ENCODE data around the gene PTPRO. TPM values are rescaled to one million over a fixed set of nuclear protein-coding genes. Genes with fewer than 3 reads are reported as not detected.

PTPRO gene
- total RNA-seq, 1 experiment from 2014 or later: not detected

DNA sequence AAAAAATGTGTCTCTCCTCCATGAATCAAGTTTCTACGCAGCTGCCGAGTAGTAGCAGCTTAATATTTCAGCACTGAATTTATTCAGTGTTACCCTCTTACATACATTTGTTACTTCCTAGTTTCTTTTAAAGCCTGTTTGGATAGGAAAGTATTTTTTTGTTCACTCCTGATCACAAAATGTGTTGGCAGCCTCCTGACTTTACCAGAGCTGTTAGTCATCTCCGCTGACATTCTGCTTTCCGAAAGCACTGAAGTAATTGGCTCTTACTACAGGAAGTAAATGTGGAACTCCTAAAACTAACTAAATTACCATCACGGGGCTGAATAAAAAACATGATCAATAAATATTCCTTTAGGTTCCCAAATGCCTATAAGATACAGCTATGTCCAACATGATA is 241.4 kb downstream of the PTPRO start:
- Histone ChIP-seq H3K4me2 (ENCODE audit: low read length) (no peak overlapping the region), H3K9me3 (ENCODE audit: low read length) (no peaks in the 10 kb centered on the region), H2AFZ (ENCODE audit: low read length) (no peak overlapping the region), H3K27me3 (ENCODE audit: low read length) (no peaks in the 10 kb centered on the region), H3K4me1 (ENCODE audit: insufficient read depth, low read length) (peaks cover 3% of the 10 kb centered on the region; the same call in 1 of the 2 replicates), H3K4me3 (ENCODE audit: low read length) (no peak overlapping the region), H3K9ac (ENCODE audit: low read length) (no peak overlapping the region), H3K27ac (ENCODE audit: low read length) (no peak overlapping the region), H3K36me3 (ENCODE audit: low read depth, low read length) (no peaks in the 10 kb centered on the region), H3F3A (ENCODE audit: low read length, unreplicated experiment) (no peaks in the 10 kb centered on the region), H4K20me1 (ENCODE audit: low read length) (no peaks in the 10 kb centered on the region), H3K79me2 (ENCODE audit: low read length) (no peaks in the 10 kb centered on the region), H3K9me2 (replicated peaks; ENCODE audit: low read length) (no peaks in the 10 kb centered on the region)
- intact Hi-C loops (cut with micrococcal nuclease): no loop called here
- no peak for DNase-seq
- BruUV-seq (replicated peaks): no TSS peak
- POLR2A ChIA-PET (ENCODE audit: unreplicated experiment): no interaction called here
- TF ChIP-seq EZH2 (IDR thresholded peaks at IDR 0.05; ENCODE audit: low read length, unreplicated experiment): no peak
- TF ChIP-seq EZH2phosphoT487 (IDR thresholded peaks at IDR 0.05; ENCODE audit: borderline replicate concordance, low read length): no peak
- TF ChIP-seq, protein P1, sequence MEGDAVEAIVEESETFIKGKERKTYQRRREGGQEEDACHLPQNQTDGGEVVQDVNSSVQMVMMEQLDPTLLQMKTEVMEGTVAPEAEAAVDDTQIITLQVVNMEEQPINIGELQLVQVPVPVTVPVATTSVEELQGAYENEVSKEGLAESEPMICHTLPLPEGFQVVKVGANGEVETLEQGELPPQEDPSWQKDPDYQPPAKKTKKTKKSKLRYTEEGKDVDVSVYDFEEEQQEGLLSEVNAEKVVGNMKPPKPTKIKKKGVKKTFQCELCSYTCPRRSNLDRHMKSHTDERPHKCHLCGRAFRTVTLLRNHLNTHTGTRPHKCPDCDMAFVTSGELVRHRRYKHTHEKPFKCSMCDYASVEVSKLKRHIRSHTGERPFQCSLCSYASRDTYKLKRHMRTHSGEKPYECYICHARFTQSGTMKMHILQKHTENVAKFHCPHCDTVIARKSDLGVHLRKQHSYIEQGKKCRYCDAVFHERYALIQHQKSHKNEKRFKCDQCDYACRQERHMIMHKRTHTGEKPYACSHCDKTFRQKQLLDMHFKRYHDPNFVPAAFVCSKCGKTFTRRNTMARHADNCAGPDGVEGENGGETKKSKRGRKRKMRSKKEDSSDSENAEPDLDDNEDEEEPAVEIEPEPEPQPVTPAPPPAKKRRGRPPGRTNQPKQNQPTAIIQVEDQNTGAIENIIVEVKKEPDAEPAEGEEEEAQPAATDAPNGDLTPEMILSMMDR (conservative IDR thresholded peaks at IDR 0.05; ENCODE audit: low read depth, low read length): no peak
- no peak for ATAC-seq
- CTCF ChIA-PET: no interaction called here

DNA sequence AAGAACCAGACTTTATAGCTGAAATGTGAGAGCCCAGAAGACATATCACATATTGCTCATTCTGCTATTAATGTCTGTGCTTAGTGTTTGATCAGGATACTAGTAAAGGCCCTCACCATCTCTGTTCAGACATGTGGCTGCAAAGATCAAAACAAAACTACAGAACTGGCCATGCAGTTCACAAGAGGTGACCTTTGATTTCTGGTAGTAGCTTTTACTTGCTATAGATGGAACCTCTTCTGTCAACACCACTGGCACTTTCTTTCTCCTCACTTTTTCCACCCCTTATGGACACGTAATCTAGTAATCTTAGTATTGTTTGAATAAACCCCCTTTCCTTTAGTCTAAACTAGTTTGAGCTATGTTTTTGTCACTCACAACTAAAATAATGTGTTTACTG is 252.0 kb downstream of the PTPRO start:
- no peaks in the 10 kb centered on the region for H3K9me3 ChIP-seq (ENCODE audit: low read length)
- H4K20me1 ChIP-seq (ENCODE audit: low read length): no peaks in the 10 kb centered on the region
- ChIA-PET POLR2A (ENCODE audit: unreplicated experiment) (no interaction called here), CTCF (no interaction called here)
- no peaks in the 10 kb centered on the region for H3K27me3 ChIP-seq (ENCODE audit: low read length)
- intact Hi-C loops (cut with micrococcal nuclease): no loop called here
- DNase-seq (no peak), ATAC-seq (no peak)
- TF ChIP-seq, protein P1 (conservative IDR thresholded peaks at IDR 0.05; ENCODE audit: low read depth, low read length): no peak
- TF ChIP-seq EZH2 (IDR thresholded peaks at IDR 0.05; ENCODE audit: low read length, unreplicated experiment): no peak
- no peak for TF ChIP-seq EZH2phosphoT487 (IDR thresholded peaks at IDR 0.05; ENCODE audit: borderline replicate concordance, low read length)
- no peaks in the 10 kb centered on the region for H3K9me2 ChIP-seq (replicated peaks; ENCODE audit: low read length)
- H3K36me3 ChIP-seq (ENCODE audit: low read depth, low read length): no peaks in the 10 kb centered on the region
- no peaks in the 10 kb centered on the region for H3F3A ChIP-seq (ENCODE audit: low read length, unreplicated experiment)
- H2AFZ ChIP-seq (ENCODE audit: low read length): no peak overlapping the region
- no peak overlapping the region for H3K9ac ChIP-seq (ENCODE audit: low read length)
- no peaks in the 10 kb centered on the region for H3K79me2 ChIP-seq (ENCODE audit: low read length)
- no peak overlapping the region for H3K4me2 ChIP-seq (ENCODE audit: low read length)
- no peak overlapping the region for H3K4me3 ChIP-seq (ENCODE audit: low read length)
- BruUV-seq (replicated peaks): no TSS peak
- no peaks in the 10 kb centered on the region for H3K4me1 ChIP-seq (ENCODE audit: insufficient read depth, low read length)
- H3K27ac ChIP-seq (ENCODE audit: low read length): no peak overlapping the region

DNA sequence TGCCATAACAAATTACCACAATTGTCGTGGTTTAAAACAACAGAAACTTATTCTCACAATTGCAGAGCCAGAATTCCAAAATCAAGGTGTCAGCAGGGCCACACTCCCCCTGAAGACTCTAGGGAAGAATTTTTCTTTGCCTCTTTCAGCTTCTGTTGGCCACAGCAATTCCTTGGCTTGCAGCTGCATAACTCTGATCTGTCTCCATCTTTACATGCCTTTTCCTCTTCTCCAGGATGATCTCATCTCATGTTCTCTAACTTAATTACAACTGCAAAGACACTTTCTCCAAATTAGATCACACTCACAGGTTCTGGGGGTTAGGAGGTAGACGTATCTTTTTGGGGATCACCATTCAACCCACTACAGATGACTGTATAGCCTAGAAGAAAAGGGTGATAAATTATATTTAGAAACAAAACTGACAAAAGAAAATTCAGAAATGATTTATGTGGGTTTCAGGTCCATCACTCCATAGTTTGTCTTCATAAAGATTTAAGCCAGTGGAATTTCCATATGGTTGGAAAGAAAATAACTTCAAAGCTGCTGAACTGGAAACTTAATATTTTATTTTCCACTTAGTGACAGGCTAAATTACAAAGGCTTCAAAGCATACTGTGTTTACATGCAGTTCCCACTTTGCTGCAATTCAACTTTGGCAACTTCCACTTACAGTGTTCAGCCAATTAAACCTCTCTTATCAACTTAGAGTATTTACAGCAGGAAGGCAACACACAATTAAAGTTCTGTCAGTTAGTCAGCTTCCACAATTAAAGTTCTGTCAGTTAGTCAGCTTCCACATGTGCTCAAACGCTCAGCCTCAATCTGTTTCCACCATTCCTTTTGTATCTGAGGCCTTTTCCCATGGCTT is 253.6 kb downstream of the PTPRO start:
- Histone ChIP-seq H3K4me3 (ENCODE audit: low read length) (no peak overlapping the region), H3F3A (ENCODE audit: low read length, unreplicated experiment) (no peaks in the 10 kb centered on the region), H3K4me2 (ENCODE audit: low read length) (no peak overlapping the region), H3K4me1 (ENCODE audit: insufficient read depth, low read length) (no peaks in the 10 kb centered on the region), H4K20me1 (ENCODE audit: low read length) (no peaks in the 10 kb centered on the region), H3K9me3 (ENCODE audit: low read length) (no peaks in the 10 kb centered on the region), H2AFZ (ENCODE audit: low read length) (no peak overlapping the region), H3K27me3 (ENCODE audit: low read length) (no peaks in the 10 kb centered on the region), H3K27ac (ENCODE audit: low read length) (no peak overlapping the region), H3K79me2 (ENCODE audit: low read length) (no peaks in the 10 kb centered on the region), H3K9me2 (replicated peaks; ENCODE audit: low read length) (no peaks in the 10 kb centered on the region), H3K36me3 (ENCODE audit: low read depth, low read length) (no peaks in the 10 kb centered on the region), H3K9ac (ENCODE audit: low read length) (no peak overlapping the region)
- ChIA-PET CTCF (no interaction called here), POLR2A (ENCODE audit: unreplicated experiment) (no interaction called here)
- no peak for TF ChIP-seq EZH2 (IDR thresholded peaks at IDR 0.05; ENCODE audit: low read length, unreplicated experiment)
- no peak for TF ChIP-seq EZH2phosphoT487 (IDR thresholded peaks at IDR 0.05; ENCODE audit: borderline replicate concordance, low read length)
- TF ChIP-seq, protein P1 (conservative IDR thresholded peaks at IDR 0.05; ENCODE audit: low read depth, low read length): no peak
- DNase-seq (no peak), ATAC-seq (no peak)
- intact Hi-C loops (cut with micrococcal nuclease): no loop called here
- no TSS peak for BruUV-seq (replicated peaks)
